ENCODE results near the gene DOCK1.

DOCK1 gene

GRCh38 chr10:126975221-126975620 is 70.0 kb downstream of the DOCK1 start:
- TF ChIP-seq GATA3 (IDR thresholded peaks at IDR 0.05; ENCODE audit: low read depth, low read length) = no peak
- no peak for TF ChIP-seq GATA2 (IDR thresholded peaks at IDR 0.05; ENCODE audit: low read depth, low read length)

GRCh38 chr10:126977216-126977615 is 72.0 kb downstream of the DOCK1 start:
- TF ChIP-seq GATA2 (IDR thresholded peaks at IDR 0.05; ENCODE audit: low read depth, low read length) (no peak), GATA3 (IDR thresholded peaks at IDR 0.05; ENCODE audit: low read depth, low read length) (no peak)

DNA sequence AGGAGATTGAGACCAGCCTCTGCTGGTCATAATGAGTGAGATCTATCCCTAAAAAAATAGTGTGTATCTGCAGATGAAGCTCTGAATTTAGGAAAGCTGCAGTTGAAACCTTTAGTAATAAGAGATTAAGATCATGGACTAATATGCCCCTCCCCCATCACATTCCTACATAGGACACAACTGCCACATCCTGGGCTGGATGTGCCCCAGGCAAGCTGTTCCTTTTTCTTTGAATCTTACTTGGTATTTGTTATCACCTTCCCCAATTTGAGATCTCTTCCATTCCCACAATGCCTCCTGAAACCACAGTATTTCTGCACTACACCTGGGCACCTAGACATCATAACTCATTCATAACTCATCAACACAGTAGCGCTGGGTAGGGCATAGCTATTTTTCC is 74.1 kb downstream of the DOCK1 start:
- TF ChIP-seq GATA2 (IDR thresholded peaks at IDR 0.05; ENCODE audit: low read depth, low read length) (no peak), GATA3 (IDR thresholded peaks at IDR 0.05; ENCODE audit: low read depth, low read length) (no peak)

DNA sequence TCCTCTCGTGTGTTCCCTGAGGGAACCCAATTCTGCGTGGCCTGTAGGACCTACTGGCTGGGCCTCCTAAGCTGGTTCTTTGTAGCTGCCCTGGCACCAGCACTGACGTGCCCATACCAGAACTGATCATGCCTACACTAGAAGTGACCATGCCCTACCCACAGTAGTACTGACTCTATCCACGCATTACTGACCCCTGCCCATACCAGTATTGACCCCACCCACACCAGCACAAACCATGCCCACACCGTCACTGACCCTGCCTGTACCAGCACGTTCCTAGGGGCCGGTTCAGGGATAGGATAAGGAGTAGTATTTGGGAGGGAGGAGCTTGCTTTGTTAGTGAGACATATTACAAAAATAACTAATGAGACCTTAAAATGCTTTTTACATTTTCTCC is 88.0 kb downstream of the DOCK1 start:
- TF ChIP-seq GATA3 (IDR thresholded peaks at IDR 0.05; ENCODE audit: low read depth, low read length) (no peak), GATA2 (IDR thresholded peaks at IDR 0.05; ENCODE audit: low read depth, low read length) (no peak)

GRCh38 chr10:126997801-126998590 is 92.8 kb downstream of the DOCK1 start:
- TF ChIP-seq GATA3 (IDR thresholded peaks at IDR 0.05; ENCODE audit: low read depth, low read length) = no peak
- no peak for TF ChIP-seq GATA2 (IDR thresholded peaks at IDR 0.05; ENCODE audit: low read depth, low read length)

GRCh38 chr10:127000598-127000997 is 95.4 kb downstream of the DOCK1 start:
- TF ChIP-seq GATA3 (IDR thresholded peaks at IDR 0.05; ENCODE audit: low read depth, low read length) (no peak), GATA2 (IDR thresholded peaks at IDR 0.05; ENCODE audit: low read depth, low read length) (no peak)

- no peak for TF ChIP-seq GATA3 (IDR thresholded peaks at IDR 0.05; ENCODE audit: low read depth, low read length)
- TF ChIP-seq GATA2 (IDR thresholded peaks at IDR 0.05; ENCODE audit: low read depth, low read length) = no peak
Measured at GRCh38 chr10:127003032-127003685, 97.9 kb downstream of the DOCK1 start.

DNA sequence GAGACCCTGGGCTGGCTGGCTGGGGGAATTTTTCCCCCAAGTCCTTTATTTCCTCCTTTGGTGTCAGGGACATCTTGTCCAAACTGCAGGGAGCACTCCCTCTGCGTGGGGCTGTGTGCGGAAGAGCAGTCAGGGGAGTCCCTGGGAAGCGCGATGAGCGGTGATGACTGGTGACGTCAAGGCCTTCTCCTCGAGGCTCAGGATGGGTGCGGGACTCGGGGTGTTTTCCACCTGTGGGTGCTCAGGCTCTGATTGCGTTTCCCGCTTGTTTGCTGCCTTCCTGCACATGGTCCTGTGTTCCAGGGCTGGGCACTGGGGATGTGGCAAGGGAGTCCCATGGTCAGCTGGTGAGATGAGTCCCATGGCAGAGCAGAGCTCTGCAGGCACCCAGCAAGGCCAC is 101.2 kb downstream of the DOCK1 start:
- TF ChIP-seq GATA3 (IDR thresholded peaks at IDR 0.05; ENCODE audit: low read depth, low read length) = no peak
- no peak for TF ChIP-seq GATA2 (IDR thresholded peaks at IDR 0.05; ENCODE audit: low read depth, low read length)

DNA sequence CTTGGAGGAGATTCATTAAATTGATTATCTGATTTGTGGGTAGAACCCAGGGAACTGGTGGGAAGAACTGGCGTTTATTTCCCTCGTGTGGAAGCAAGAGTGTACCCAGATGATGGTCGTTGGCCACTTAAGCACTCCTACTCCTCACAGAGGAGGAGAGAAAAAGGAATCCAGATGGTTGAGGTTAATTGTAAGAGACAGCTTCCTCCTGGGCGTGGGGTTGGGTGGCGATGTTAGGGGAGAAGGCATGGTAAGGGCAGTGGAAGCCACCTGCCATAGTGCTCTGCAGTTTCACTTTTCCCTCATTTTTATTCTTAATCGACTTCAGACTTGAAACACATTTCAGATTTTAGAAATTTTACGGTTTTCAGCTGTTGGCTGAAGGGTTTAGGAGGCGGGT is 104.1 kb downstream of the DOCK1 start:
- TF ChIP-seq GATA2 (IDR thresholded peaks at IDR 0.05; ENCODE audit: low read depth, low read length) (no peak), GATA3 (IDR thresholded peaks at IDR 0.05; ENCODE audit: low read depth, low read length) (no peak)

GRCh38 chr10:127011174-127011573 is 105.9 kb downstream of the DOCK1 start:
- TF ChIP-seq GATA3 (IDR thresholded peaks at IDR 0.05; ENCODE audit: low read depth, low read length) = no peak
- no peak for TF ChIP-seq GATA2 (IDR thresholded peaks at IDR 0.05; ENCODE audit: low read depth, low read length)

- no peak for TF ChIP-seq GATA2 (IDR thresholded peaks at IDR 0.05; ENCODE audit: low read depth, low read length)
- TF ChIP-seq GATA3 (IDR thresholded peaks at IDR 0.05; ENCODE audit: low read depth, low read length) = no peak
Measured at GRCh38 chr10:127012071-127012768, 107.0 kb downstream of the DOCK1 start.

- TF ChIP-seq GATA3 (IDR thresholded peaks at IDR 0.05; ENCODE audit: low read depth, low read length) = no peak
- TF ChIP-seq GATA2 (IDR thresholded peaks at IDR 0.05; ENCODE audit: low read depth, low read length) = no peak
Measured at GRCh38 chr10:127012769-127013152, 107.5 kb downstream of the DOCK1 start.

GRCh38 chr10:127013211-127013656 is 108.0 kb downstream of the DOCK1 start:
- TF ChIP-seq GATA2 (IDR thresholded peaks at IDR 0.05; ENCODE audit: low read depth, low read length) = no peak
- TF ChIP-seq GATA3 (IDR thresholded peaks at IDR 0.05; ENCODE audit: low read depth, low read length) = no peak

DNA sequence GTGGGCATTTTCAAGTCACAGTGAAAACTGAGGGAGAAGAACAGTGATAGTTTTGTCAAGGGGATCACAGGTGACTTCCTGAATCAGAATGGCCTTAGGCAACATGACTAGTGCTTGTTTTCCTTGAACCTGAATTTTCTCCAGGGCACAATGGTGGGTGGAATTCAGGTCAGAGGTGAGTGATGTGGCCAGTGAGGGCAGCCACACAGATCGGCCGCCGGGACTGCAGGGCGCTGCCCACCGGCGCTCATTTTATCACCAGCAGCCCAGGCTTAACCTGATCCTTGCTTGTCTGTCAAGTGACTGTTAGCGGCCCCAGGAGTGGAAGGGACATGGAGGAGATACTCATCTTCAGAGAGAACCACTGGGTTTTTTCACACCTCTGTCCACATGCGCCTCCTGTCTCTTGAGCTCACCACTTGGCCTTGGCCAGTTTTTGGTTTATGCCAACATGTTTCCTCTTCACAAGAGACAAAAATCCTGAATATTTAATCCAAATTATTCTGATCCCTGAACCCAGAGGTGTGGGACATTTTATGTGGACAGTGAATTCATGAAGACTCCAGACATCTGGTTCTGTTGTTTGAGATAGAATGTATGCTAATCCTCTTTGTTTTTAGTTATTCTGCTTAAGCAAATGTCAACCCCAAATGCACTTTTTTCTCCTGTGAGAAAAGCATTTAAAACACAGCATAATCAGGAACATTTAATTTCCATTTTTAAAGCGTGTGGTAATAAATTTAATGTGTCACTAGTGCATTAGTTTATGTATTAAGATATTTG is 108.7 kb downstream of the DOCK1 start:
- TF ChIP-seq GATA2 (IDR thresholded peaks at IDR 0.05; ENCODE audit: low read depth, low read length) (no peak), GATA3 (IDR thresholded peaks at IDR 0.05; ENCODE audit: low read depth, low read length) (no peak)
